Testis (tissue), 2 donors: ENCODE measurements around the gene MBP.

ENCODE experiments used
- CTCF ChIP-seq, 3 experiments: fragments of 450-650 bp in 2 of 3; fragments of 200-600 bp in 1 of 3; sonication (generic) in 1 of 3; IDR thresholded peaks; one replicate each; pipeline ENCODE4 v1.5.1; 2016 to 2019; ENCODE audit warnings: antibody characterized with exemption in 3 of 3, mild to moderate bottlenecking in 2 of 3, moderate library complexity in 1 of 3
- POLR2A ChIP-seq: fragments of 450-650 bp; IDR thresholded peaks from one replicate; pipeline ENCODE4 v1.6.1; 2017; ENCODE audit warnings: antibody characterized with exemption, mild to moderate bottlenecking, moderate library complexity

GRCh38 chr18:76975577-76976110 is 156.9 kb downstream of the MBP start:
- TF ChIP-seq CTCF (IDR thresholded peaks at IDR 0.05) (no peak), POLR2A (no peak)
